Osteoblast (primary cell): ENCODE results near the gene DHX15. TPM values are rescaled to one million over a fixed set of nuclear protein-coding genes. Genes with fewer than 3 reads are reported as not detected.
"Not testable (repeated sequence)": the region's sequence is repeated elsewhere in the genome, so short reads cannot be mapped to it uniquely, and the experiment has no call there.

Experiments
- DNase-seq: peaks from one replicate; pipeline ENCODE4 v3.0.0; 2011; ENCODE audit warnings: low spot score, mixed read lengths; ENCODE audit not compliant: insufficient read length; ENCODE audit errors: missing footprints
- H2AFZ ChIP-seq: 2 replicates; pipeline ENCODE4 v1.6.0; 2011; ENCODE audit warnings: mild to moderate bottlenecking, low read length
- H3K27ac ChIP-seq: 2 replicates; pipeline ENCODE4 v1.5.1; 2011; ENCODE audit warnings: mild to moderate bottlenecking, low read depth, low read length, moderate library complexity
- H3K27me3 ChIP-seq: 2 replicates; pipeline ENCODE4 v1.6.0; 2012; ENCODE audit warnings: mild to moderate bottlenecking, control low read depth, inconsistent platforms, low read length, moderate library complexity; ENCODE audit not compliant: insufficient read depth
- H3K36me3 ChIP-seq: 2 replicates; pipeline ENCODE4 v1.5.1; 2011; ENCODE audit warnings: mild to moderate bottlenecking, low read length, control low read depth, moderate library complexity; ENCODE audit not compliant: insufficient read depth
- H3K4me1 ChIP-seq: 2 replicates; pipeline ENCODE4 v1.5.1; 2011; ENCODE audit warnings: mild to moderate bottlenecking, low read length, control low read depth, moderate library complexity; ENCODE audit not compliant: insufficient read depth
- H3K4me2 ChIP-seq: 2 replicates; pipeline ENCODE4 v1.6.0; 2011; ENCODE audit warnings: mild to moderate bottlenecking, low read length; ENCODE audit not compliant: insufficient read depth
- H3K4me3 ChIP-seq: fragments of 200-600 bp; sonication (generic); 3 replicates; pipeline ENCODE4 v1.5.1; 2012; ENCODE audit warnings: mild to moderate bottlenecking, low read length, inconsistent platforms; ENCODE audit not compliant: insufficient read depth
- H3K79me2 ChIP-seq: 2 replicates; pipeline ENCODE4 v1.6.0; 2012; ENCODE audit warnings: mild to moderate bottlenecking, low read length, control low read depth, inconsistent platforms; ENCODE audit not compliant: insufficient read depth
- H3K9me3 ChIP-seq: 2 replicates; pipeline ENCODE4 v1.5.1; 2011; ENCODE audit warnings: low read depth, low read length, control low read depth
- H4K20me1 ChIP-seq: 2 replicates; pipeline ENCODE4 v1.6.0; 2012; ENCODE audit warnings: mild to moderate bottlenecking, low read length, control low read depth; ENCODE audit not compliant: insufficient read depth
- CTCF ChIP-seq: IDR thresholded peaks from 2 replicates; pipeline ENCODE4 v1.5.1; 2011; ENCODE audit warnings: mild to moderate bottlenecking, low read depth, low read length, moderate library complexity; ENCODE audit errors: extremely low read depth
- total RNA-seq: library from RNA; depleted of rRNA; stranded (reverse); fragments of >200 nt; gene quantifications from 2 replicates; pipeline ENCODE4 v1.2.3, GENCODE V29; 2012

Gene DHX15
- total RNA-seq, 1 donor: 109 TPM

DNA sequence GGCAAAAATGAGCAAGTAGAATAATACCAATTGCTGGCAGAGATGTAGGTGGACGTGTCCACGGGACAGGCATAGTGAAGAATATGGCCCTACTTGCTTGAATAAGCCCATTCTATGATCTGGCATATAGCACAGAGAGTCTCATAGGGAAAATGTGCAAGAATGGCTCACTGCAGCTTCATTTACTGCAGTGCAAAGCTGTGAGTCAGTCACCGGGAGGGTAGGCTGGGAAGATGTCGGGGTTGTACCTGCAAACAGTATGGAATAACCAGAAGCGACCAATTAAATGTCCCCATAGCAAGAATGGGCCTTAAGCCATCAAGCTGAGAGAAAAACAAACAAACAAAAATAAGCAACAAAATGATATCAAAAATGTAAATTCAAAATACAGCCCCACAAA lies 74.3 kb downstream of the DHX15 start:
- H3K79me2 ChIP-seq: no peaks in the 10 kb centered on the region
- H3K27ac ChIP-seq: no peak overlapping the region
- H3K4me3 ChIP-seq: no peak overlapping the region
- no peaks in the 10 kb centered on the region for H3K4me1 ChIP-seq
- no peaks in the 10 kb centered on the region for H3K9me3 ChIP-seq
- no peak for TF ChIP-seq CTCF
- no peak for DNase-seq
- H3K36me3 ChIP-seq: no peaks in the 10 kb centered on the region
- H2AFZ ChIP-seq: no peak overlapping the region
- H3K27me3 ChIP-seq: no peaks in the 10 kb centered on the region
- H4K20me1 ChIP-seq: no peaks in the 10 kb centered on the region
- H3K4me2 ChIP-seq: no peak overlapping the region

DNA sequence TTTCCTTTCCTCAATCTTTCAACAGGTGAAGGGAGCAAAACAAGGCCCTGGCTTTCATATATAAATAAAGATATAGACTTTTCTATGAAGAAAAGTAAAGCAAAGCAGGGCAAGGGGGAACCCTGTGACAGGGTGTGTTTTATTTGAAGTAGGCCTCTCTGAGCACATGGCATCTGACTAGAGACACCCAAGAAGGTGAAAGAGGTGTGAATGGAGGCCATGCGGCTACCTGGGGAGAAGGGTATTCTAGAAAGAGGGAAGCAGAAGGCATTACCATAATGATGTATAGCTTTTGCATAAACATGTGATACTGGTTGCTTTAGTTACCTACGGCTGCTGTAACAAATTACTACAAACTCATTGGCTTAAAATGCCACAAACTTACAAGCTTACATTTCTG lies 75.8 kb downstream of the DHX15 start:
- H3K27ac ChIP-seq: no peak overlapping the region
- H3K4me1 ChIP-seq: no peaks in the 10 kb centered on the region
- no peaks in the 10 kb centered on the region for H3K27me3 ChIP-seq
- H3K4me3 ChIP-seq: no peak overlapping the region
- no peaks in the 10 kb centered on the region for H3K79me2 ChIP-seq
- no peaks in the 10 kb centered on the region for H4K20me1 ChIP-seq
- TF ChIP-seq CTCF: no peak
- H2AFZ ChIP-seq: no peak overlapping the region
- no peaks in the 10 kb centered on the region for H3K36me3 ChIP-seq
- no peaks in the 10 kb centered on the region for H3K9me3 ChIP-seq
- DNase-seq: no peak
- no peak overlapping the region for H3K4me2 ChIP-seq

DNA sequence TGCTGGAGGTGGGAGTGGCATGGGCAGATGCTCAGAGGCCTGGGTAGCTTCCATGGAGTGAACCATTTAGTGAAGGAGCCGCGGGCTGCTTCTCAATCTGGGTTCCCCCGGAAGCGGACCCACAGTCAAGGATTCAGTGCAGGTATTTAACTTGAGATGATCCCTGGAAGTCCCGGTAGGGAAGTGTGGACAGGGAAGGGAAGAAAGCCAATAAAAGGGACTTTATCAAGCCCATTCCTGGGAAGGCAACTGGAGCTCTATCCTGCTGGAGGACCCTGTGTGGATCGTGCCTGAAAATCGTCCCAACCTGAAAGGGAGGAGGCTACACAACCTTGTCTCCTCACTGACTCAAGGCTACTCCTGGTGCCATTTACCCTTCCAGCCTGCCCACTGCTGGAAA lies 76.9 kb downstream of the DHX15 start:
- TF ChIP-seq CTCF: no peak
- Histone ChIP-seq H3K27me3 (no peaks in the 10 kb centered on the region), H3K4me1 (no peaks in the 10 kb centered on the region), H3K4me2 (no peak overlapping the region), H2AFZ (no peak overlapping the region), H4K20me1 (no peaks in the 10 kb centered on the region), H3K36me3 (no peaks in the 10 kb centered on the region), H3K27ac (no peak overlapping the region), H3K79me2 (no peaks in the 10 kb centered on the region), H3K4me3 (no peak overlapping the region), H3K9me3 (no peaks in the 10 kb centered on the region)
- DNase-seq: no peak

DNA sequence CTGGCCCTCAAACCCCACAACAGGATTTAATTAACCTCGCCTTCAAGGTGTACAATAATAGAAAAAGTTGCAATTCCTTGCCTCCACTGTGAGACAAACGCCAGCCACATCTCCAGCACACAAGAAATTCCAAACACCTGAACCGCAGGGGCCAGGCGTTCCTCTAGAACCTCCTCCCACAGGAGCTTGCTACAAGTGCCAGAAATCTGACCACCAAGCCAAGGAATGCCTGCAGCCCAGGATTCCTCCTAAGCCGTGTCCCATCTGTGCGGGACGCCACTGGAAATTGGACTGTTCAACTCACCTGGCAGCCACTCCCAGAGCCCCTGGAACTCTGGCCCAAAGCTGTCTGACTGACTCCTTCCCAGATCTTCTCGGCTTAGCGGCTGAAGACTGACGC lies 81.3 kb downstream of the DHX15 start:
- not testable (repeated sequence) for H3K9me3 ChIP-seq, H3K4me2 ChIP-seq, H3K4me3 ChIP-seq, H3K27me3 ChIP-seq, H3K4me1 ChIP-seq, H3K36me3 ChIP-seq, DNase-seq, H4K20me1 ChIP-seq, H3K79me2 ChIP-seq, H2AFZ ChIP-seq, H3K27ac ChIP-seq

- Histone ChIP-seq H3K27me3 (peaks cover 12% of the 10 kb centered on the region), H3K4me1 (no peaks in the 10 kb centered on the region), H3K36me3 (no peaks in the 10 kb centered on the region), H3K9me3 (no peaks in the 10 kb centered on the region), H2AFZ (no peak overlapping the region), H4K20me1 (no peaks in the 10 kb centered on the region), H3K4me2 (no peak overlapping the region), H3K4me3 (no peak overlapping the region), H3K79me2 (no peaks in the 10 kb centered on the region), H3K27ac (no peak overlapping the region)
- no peak for DNase-seq
- TF ChIP-seq CTCF: no peak
Observed at GRCh38 chr4:24497221-24497620, 87.1 kb downstream of the DHX15 start.
